MCF 10A (cell line): ENCODE measurements around the gene CASD1. TPM values are rescaled to one million over a fixed set of nuclear protein-coding genes. Genes with fewer than 3 reads are reported as not detected.

ENCODE experiments used
- BruUV-seq: library from RNA; stranded (reverse); fragments of 400-500 nt; replicated peaks from 2 replicates; lab custom pipeline; 2021; lab: Mats Ljungman, UMichigan
- CTCF ChIA-PET: fragments of 300-600 bp; sonication (Branson Sonifier 250); formaldehyde crosslinking; extraction: SDS; loops from one replicate; lab custom pipeline; 2021; ENCODE audit warnings: antibody characterized with exemption, inconsistent platforms; lab: Yijun Ruan, JAX
- POLR2A ChIA-PET: fragments of 300-600, 350-650 bp; sonication (Branson Sonifier 250); formaldehyde crosslinking; extraction: SDS; loops from one replicate; lab custom pipeline; 2020; ENCODE audit warnings: antibody characterized with exemption, inconsistent platforms; lab: Yijun Ruan, JAX
- DNase-seq: peaks from one replicate; pipeline ENCODE4 v3.0.0-alpha.2; 2018; ENCODE audit not compliant: unreplicated experiment
- H3K27ac Mint-ChIP-seq: one replicate; pipeline ENCODE4 v1.8.0; 2022; ENCODE audit warnings: mild to moderate bottlenecking, low read depth, mixed read lengths; ENCODE audit not compliant: unreplicated experiment
- H3K27me3 Mint-ChIP-seq: one replicate; pipeline ENCODE4 v1.8.0; 2022; ENCODE audit warnings: mixed read lengths; ENCODE audit not compliant: insufficient read depth, unreplicated experiment
- H3K36me3 Mint-ChIP-seq: one replicate; pipeline ENCODE4 v1.8.0; 2022; ENCODE audit warnings: mild to moderate bottlenecking, moderate library complexity, mixed read lengths; ENCODE audit not compliant: insufficient read depth, unreplicated experiment
- H3K4me1 Mint-ChIP-seq: one replicate; pipeline ENCODE4 v1.8.0; 2022; ENCODE audit warnings: mixed read lengths; ENCODE audit not compliant: insufficient read depth, unreplicated experiment
- H3K4me3 Mint-ChIP-seq: one replicate; pipeline ENCODE4 v1.8.0; 2022; ENCODE audit warnings: mild to moderate bottlenecking, moderate library complexity, mixed read lengths; ENCODE audit not compliant: unreplicated experiment
- H3K9me3 Mint-ChIP-seq: one replicate; pipeline ENCODE4 v1.8.0; 2022; ENCODE audit warnings: mixed read lengths; ENCODE audit not compliant: unreplicated experiment
- CTCF ChIP-seq: fragments of 200-600 bp; IDR thresholded peaks from one replicate; pipeline ENCODE4 v1.8.0; 2022; ENCODE audit warnings: antibody characterized with exemption, mild to moderate bottlenecking; ENCODE audit not compliant: unreplicated experiment
- intact Hi-C: fragments of 100-400 bp; cut with micrococcal nuclease; formaldehyde crosslinking; loops from 2 replicates; pipeline ENCODE4 v1.14.1; 2022
- total RNA-seq: library from RNA; stranded (reverse); gene quantifications from 2 replicates; pipeline ENCODE4 v1.2.3, GENCODE V29; 2022

Gene CASD1
- total RNA-seq, 1 experiment from 2014 or later = 15.9 TPM

- POLR2A ChIA-PET = interaction anchor here (0.6 kb wide), 1 partner anchor 874 kb away, joined by 3 read pairs; no protein-coding TSS in a partner anchor
- BruUV-seq = no TSS peak
- Mint-ChIP-seq H3K9me3 (no peaks in the 10 kb centered on the region), H3K4me1 (peaks cover 25% of the 10 kb centered on the region), H3K36me3 (no peaks in the 10 kb centered on the region), H3K27me3 (no peaks in the 10 kb centered on the region), H3K27ac (no peak overlapping the region), H3K4me3 (no peak overlapping the region)
- intact Hi-C loops = loop anchor here (2.0 kb wide), 1 partner anchor 149 kb away; the partner anchor contains the start of gene SGCE
- TF ChIP-seq CTCF = no peak
- DNase-seq = no peak
- CTCF ChIA-PET = no interaction called here
Observed at GRCh38 chr7:94507962-94508361, 1.6 kb upstream of the CASD1 start.

- peaks cover 6% of the 10 kb centered on the region for H3K36me3 Mint-ChIP-seq
Observed at GRCh38 chr7:94509887-94510581, 425 bp downstream of the CASD1 start.

GRCh38 chr7:94510582-94511496 lies 1.2 kb downstream of the CASD1 start:
- TSS peak; percentile 46 for BruUV-seq

More at GRCh38 chr7:94509887-94510581, 425 bp downstream of the CASD1 start:
- ChIA-PET CTCF (interaction anchor here (0.7 to 2.2 kb wide), 4 partner anchors 60 to 523 kb away, joined by 3 to 15 read pairs (median 4); no protein-coding TSS in a partner anchor), POLR2A (interaction anchor here (0.7 to 2.5 kb wide), 7 partner anchors 61 to 861 kb away, joined by 3 to 21 read pairs (median 3); partner anchors contain the start of gene SGCE)
- intact Hi-C loops = loop anchor here (1.0 to 5.0 kb wide), 3 partner anchors 147 to 378 kb away; partner anchors contain the start of gene SGCE
- BruUV-seq = no TSS peak
- peak; percentile 65 for DNase-seq
- TF ChIP-seq CTCF = no peak
- no peaks in the 10 kb centered on the region for H3K9me3 Mint-ChIP-seq
- H3K27ac Mint-ChIP-seq = peak overlapping the region; percentile 43
- H3K4me1 Mint-ChIP-seq = peaks cover 32% of the 10 kb centered on the region
- no peaks in the 10 kb centered on the region for H3K27me3 Mint-ChIP-seq
- peak overlapping the region; percentile 69 for H3K4me3 Mint-ChIP-seq

More at GRCh38 chr7:94510582-94511496, 1.2 kb downstream of the CASD1 start:
- DNase-seq = peak; percentile 51
- ChIA-PET CTCF (interaction anchor here (0.6 to 2.2 kb wide), 5 partner anchors 61 to 349 kb away, joined by 3 to 15 read pairs (median 4); no protein-coding TSS in a partner anchor), POLR2A (interaction anchor here (0.6 to 3.5 kb wide), 8 partner anchors 61 to 469 kb away, joined by 3 to 21 read pairs (median 5); partner anchors contain the start of gene SGCE)
- H3K36me3 Mint-ChIP-seq = peaks cover 6% of the 10 kb centered on the region
- no peaks in the 10 kb centered on the region for H3K9me3 Mint-ChIP-seq
- peaks cover 32% of the 10 kb centered on the region for H3K4me1 Mint-ChIP-seq
- no peaks in the 10 kb centered on the region for H3K27me3 Mint-ChIP-seq
- peak overlapping the region; percentile 43 for H3K27ac Mint-ChIP-seq
- TF ChIP-seq CTCF = no peak
- peak overlapping the region; percentile 69 for H3K4me3 Mint-ChIP-seq
- intact Hi-C loops = loop anchor here (1.0 to 5.0 kb wide), 2 partner anchors 186 to 377 kb away; no protein-coding TSS in a partner anchor
